LHCN-M2 (cell line): Measurements from ENCODE around the gene CKS1B. TPM values are rescaled to one million over a fixed set of nuclear protein-coding genes. Genes with fewer than 3 reads are reported as not detected.
"Not testable (repeated sequence)": the region's sequence is repeated elsewhere in the genome, so short reads cannot be mapped to it uniquely, and the experiment has no call there.

Source experiments
- DNase-seq: peaks from one replicate; pipeline ENCODE4 v3.0.0-alpha.2; 2012; ENCODE audit warnings: low read depth
- total RNA-seq: library from RNA; depleted of rRNA; stranded (reverse); fragments of >200 nt; gene quantifications from 2 replicates; pipeline ENCODE4 v1.2.3, GENCODE V29; 2014

Gene CKS1B
- total RNA-seq, 1 experiment from 2014 or later, result 175 TPM

GRCh38 chr1:154964359-154964758, 10.1 kb upstream of the CKS1B start:
- no peak for DNase-seq

- no peak for DNase-seq
These were observed 8.4 kb upstream of the CKS1B start for GRCh38 chr1:154966111-154966510.

DNA sequence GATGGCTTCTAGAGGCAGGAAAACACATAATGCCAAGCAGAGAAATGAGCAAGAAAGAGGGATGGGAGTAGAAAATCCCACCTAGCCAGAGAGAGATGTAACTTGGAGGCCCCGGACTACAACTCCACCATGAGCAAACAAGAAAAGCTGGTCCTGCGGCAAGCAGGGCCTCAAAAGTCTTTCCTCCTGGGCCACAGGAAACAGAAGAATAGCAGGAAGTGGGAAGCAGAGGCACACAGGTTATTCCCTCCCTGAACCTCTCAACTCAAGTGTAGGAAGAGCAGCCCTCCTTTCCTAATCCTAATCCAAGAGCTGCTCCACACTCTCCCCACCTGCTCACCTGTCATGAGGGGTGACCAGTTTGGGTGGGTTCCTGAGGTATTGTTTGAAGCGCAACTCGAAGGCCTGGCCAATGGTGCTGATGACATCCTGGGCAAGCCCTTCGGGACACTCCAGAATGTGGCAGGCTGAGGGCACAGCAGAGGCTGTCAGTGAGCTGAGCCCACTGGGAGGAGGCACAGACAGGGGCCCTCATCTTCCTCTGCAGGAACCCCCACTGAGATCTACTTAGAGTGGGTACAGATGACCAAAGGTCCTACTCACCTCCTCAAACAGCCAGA, 7.0 kb upstream of the CKS1B start:
- no peak for DNase-seq

DNA sequence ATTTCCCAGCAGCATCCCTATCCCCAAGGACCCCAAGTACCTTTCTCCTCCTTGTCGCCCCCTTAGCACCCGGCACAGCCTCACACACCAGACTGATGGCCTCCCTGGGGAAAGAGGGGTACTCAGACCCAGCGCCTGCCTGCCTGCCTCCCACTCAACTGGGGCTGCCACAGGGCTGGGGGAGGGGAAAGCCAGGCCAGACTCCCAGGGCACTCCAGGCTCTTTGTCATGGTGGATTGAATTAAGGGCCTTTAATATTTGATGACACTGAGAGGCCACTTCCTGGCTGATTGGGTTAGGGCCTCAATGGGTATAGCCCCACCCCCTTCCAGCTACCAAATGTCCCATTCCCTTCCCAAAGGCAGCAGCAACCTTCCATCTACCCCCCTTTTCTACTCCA, 5.8 kb upstream of the CKS1B start:
- no peak for DNase-seq

GRCh38 chr1:154969246-154969645, 5.2 kb upstream of the CKS1B start:
- DNase-seq, result no peak

DNA sequence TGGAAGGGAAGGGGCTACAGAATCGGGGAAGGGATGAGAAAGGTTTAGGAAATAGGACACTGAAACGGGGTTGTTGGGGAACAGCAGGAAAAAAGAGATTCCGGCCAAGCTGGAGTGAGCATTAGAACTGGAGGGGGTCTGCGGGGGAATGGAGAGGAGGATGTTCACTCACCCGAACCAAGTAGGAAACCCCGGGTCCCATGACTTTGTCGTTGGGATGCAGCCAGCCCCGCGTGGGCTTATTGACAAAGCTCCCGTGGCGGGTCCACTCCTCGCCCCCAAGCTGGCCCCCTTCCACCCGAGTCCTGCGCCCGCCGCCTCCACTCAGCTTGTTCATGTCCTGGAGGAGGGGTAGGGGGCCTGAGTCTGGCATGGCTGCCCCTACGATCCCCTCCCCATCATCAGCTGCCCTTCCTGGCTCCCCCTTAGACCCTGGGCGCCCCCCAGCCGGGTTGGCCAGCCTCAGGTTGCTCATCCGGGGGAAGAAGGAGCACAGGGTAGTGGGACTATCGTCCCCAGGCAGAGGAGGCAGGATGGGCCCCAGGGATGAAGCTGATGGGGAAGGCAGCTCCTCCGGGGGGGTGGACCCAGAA, 4.5 kb upstream of the CKS1B start:
- DNase-seq, result no peak

DNA sequence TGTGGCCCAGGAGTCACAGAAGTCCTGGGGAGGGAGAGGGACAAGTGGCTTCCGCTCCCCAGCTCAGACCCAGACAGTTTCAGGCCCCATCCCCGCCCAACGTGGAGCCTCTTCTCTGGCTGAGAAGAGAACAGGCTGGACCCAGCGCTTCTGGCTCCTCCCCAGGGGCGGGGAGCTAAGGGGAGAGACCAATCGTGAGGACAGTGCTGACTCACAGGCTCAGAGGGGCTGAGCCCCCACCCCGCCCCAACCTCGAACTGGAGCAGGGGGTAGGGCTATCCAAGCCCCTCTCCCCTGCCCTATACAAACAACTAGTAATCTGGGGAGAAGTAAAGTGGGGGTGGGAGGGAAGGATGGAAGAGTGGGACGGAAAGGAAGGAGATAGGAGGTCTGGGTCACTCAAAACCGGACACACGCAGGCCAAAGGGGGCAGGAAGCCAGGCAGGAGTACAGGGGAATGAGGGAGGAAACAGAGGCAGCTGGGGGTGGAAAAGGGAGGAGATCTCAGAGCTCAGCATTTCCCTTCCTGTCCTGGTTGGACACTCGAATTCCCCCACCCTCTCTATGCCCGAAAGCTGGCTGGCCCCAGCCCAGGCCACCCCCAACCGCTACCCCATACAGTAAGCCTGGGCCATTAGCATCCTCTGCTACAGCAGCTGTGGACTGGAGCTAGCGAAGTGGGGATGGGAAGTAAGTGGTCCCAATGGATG, 3.7 kb upstream of the CKS1B start, which contains the start of gene SHC1:
Gene SHC1, minus strand, starts transcription at position 117 of the 710 bp plus-strand sequence. CDS start 221 bp downstream, outside the sequence.
- DNase-seq, result peak; percentile 94

GRCh38 chr1:154971341-154971998, 3.0 kb upstream of the CKS1B start:
- DNase-seq, result no peak

DNA sequence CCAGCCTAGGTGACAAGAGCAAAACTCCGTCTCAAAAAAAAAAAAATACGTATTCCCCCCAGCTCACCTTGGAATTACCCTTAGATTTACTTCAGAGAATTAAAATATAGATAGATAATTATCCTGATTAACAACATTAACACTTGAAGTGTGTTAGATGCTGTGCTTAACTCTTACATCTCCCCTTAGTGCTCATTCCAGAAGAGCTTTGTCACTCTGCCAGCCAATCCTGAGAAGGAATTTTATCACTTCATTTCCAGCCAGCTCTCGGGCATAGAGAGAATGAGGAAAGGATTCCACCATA, 2.3 kb upstream of the CKS1B start:
- no peak for DNase-seq

GRCh38 chr1:154972517-154973343, 1.8 kb upstream of the CKS1B start:
- DNase-seq, result peak; percentile 95

GRCh38 chr1:154973344-154974101, 958 bp upstream of the CKS1B start:
- DNase-seq, result peak; percentile 98

DNA sequence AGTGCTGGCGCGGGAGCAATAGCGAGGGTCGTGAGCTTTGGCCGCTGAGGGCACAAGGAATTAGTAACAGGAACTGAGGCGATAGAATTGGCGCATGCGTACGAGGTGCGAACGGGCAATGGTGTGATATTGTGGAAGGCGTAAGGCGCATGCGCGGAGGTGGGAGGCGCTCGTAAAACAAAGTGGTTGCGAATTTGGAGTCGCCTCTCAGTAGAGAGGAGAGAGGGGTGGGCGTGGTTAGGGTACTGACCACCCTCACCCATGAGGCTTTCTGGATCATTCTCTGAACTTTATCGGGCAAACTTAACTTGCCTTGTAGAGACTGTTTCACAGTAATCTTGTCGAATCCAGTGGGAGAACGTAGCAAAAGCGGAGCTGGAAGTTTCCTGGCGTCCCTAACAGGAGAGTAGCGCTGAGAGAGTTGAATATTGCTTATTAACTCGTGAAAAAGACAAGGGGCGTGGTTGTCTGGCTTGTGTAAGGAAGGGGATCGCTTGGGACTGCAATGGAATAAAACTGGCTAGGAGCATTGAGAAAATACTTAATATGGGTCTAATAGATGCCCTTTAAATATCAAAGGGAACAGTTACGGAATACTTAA, 427 bp downstream of the CKS1B start:
- peak; percentile 95 for DNase-seq

DNA sequence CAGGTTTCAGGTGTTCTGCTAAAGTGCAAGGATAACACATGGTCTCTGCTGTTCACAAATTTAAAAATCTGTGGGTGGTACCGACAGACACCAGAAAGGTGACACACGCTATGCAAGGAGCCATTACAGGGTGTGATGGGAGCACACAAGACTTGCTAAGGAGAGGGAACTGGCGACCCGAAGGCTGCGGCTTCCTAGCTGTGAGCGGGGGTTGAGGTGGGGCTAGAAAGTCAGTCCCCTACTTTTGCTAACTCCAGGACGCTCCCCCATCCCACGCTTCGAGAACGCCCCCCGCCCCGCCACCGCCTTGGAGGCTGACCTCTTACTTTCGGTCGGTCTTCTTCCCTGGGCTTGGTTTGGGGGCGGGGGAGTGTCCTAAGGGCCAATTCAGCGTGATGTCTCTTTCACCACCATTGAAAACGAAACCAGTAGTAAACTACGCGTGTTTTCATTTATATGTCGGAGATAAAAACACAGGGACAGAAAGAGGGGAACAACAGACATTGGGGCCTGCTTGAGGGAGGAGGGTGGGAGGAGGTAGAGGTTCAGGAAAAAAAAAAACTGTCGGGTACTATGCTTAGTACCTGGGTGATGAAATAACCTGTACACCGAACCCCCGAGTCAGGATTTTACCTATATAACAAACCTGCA, 1.1 kb downstream of the CKS1B start:
- DNase-seq, result peak; percentile 57

GRCh38 chr1:154977762-154978161, 3.3 kb downstream of the CKS1B start:
- DNase-seq, result not testable (repeated sequence)

- DNase-seq, result no peak
These were observed 3.9 kb downstream of the CKS1B start for GRCh38 chr1:154978360-154978759.

- DNase-seq, result no peak
These were observed 7.9 kb downstream of the CKS1B start for GRCh38 chr1:154982341-154982740.

- peak; percentile 100 for DNase-seq
These were observed 8.6 kb downstream of the CKS1B start, which contains the start of gene FLAD1 for GRCh38 chr1:154982897-154983648. Gene FLAD1, plus strand, starts transcription at chr1:154983344. Its CDS starts 351 bp downstream, at chr1:154983695.

DNA sequence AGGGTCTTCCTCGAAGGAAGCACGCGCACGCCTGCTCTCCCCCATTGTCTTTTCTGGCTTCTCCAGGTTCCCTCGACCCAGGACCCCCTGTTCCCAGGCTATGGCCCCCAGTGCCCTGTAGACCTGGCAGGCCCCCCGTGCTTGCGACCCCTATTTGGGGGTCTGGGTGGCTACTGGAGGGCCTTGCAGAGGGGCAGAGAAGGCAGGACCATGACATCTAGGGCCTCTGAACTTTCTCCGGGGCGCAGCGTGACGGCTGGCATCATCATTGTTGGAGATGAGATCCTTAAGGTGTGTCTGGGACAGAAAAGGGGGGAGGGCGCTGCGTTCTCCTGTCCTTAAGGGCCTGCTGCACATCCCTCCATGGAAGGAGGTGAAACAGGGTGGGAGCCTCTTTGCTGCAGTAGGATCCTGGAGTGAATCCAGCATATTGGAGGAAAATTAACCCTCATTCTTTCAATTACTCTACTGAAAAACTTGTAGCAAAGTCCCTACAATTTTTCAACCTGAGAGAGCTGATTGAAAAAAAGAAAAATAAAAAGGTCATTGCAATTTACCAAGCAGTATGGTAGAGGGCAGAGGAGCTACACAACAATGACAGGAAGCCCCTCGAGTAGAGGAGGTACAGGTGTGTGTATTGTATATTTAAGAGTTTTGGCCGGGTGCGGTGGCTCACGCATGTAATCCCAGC, 9.4 kb downstream of the CKS1B start:
- DNase-seq, result no peak
